ENCODE data around the gene KLHL28.
"Not testable (repeated sequence)": the region's sequence is repeated elsewhere in the genome, so short reads cannot be mapped to it uniquely, and the experiment has no call there.

Gene KLHL28

DNA sequence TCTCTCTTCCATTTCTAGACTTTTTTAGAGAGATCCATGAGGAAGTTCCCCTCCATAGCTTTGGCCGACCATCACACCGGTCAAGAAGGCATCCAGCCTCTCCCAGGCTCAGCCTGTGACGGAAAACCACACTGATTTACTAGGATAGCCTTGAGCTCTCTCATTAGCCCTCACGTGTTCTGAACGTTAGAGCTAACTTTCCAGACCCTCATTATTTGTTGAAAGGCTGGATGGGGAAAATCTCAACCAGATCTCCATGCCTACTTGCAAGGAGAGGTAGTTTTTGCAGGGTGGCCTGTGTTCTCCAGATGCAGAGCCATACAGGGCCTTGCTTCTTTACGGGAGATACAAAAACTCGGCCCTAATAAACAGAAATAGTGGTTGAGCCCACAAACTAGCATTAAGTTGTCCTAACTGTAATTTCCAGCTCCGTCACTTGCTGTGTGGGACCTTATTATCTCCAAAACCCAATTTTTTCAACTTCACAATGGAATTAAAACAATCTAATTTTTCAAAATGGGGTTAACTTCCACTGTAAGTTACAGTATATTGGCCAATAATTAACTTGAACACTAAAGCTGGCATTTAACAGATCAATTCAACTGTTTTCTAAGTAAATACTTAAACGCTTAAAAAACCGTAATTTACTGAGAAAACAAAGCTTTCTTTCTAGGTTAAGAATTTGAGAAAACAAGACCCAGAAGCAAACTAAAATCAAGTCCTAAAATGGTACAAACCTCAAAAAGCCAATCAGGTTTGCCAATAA lies 65.3 kb downstream of the KLHL28 start:
- DNase-seq = no peak

- no peak for DNase-seq
Measured at GRCh38 chr14:44895716-44896115, 66.0 kb downstream of the KLHL28 start.

- no peak for DNase-seq
Measured at GRCh38 chr14:44893535-44893934, 68.2 kb downstream of the KLHL28 start.

GRCh38 chr14:44891726-44892372 lies 69.9 kb downstream of the KLHL28 start:
- not testable (repeated sequence) for DNase-seq

GRCh38 chr14:44889595-44890471 lies 71.9 kb downstream of the KLHL28 start:
- no peak for DNase-seq

GRCh38 chr14:44887596-44887955 lies 74.2 kb downstream of the KLHL28 start:
- DNase-seq = no peak

DNA sequence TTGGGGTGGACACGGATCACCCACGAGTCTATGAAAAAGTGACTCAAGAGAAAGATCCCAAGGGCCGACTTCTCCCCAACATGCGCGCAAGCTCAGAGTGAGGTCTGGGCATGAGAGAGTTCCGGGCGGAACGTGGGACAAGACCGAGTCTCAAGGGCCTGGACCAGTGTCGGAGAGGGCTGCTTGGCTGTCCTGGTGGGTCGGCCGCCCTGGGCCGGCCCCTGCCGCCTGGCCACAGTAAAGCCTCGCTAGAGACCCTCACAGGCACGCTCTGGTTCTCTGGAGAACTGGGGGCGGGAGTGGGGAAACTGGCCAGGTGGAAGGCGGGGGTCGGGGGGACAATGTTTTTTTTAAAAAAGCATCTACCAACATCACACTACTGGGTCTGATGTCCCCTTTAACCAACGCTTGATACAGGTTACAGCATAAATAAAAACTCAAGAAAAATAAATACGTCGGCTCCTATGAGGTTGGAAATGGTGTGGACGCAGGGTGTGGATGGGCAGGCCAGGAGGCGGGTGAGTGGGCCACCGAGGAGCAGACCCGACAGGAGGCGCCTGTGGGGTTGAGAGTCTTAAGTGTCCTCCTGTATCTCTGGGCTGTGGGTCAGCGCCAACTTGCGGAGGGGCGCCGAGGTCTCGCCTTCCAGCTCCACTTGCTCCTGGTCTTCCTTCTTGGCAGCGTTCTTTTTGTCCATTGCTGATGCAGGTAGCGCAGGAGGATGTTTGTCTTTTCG lies 74.7 kb downstream of the KLHL28 start:
- DNase-seq = no peak

GRCh38 chr14:44880791-44881190 lies 81.0 kb downstream of the KLHL28 start:
- DNase-seq = no peak
